Fibroblast of lung (primary cell): ENCODE measurements around the gene LIMK1. TPM values are rescaled to one million over a fixed set of nuclear protein-coding genes. Genes with fewer than 3 reads are reported as not detected.
"Not testable (repeated sequence)": the region's sequence is repeated elsewhere in the genome, so short reads cannot be mapped to it uniquely, and the experiment has no call there.

ENCODE experiments used
- DNase-seq, 2 donors: peaks; one replicate each; pipeline versions ENCODE4 v3.0.0 to v3.0.0-alpha.2; 2010; ENCODE audit warnings: low read depth in 2 of 2
- H2AFZ ChIP-seq: 2 replicates; pipeline ENCODE4 v1.5.1; 2012; ENCODE audit warnings: low read length, control low read depth, inconsistent platforms
- H3K27ac ChIP-seq: 2 replicates; pipeline ENCODE4 v1.5.1; 2011; ENCODE audit warnings: low read length, control low read depth; ENCODE audit not compliant: insufficient read depth
- H3K27me3 ChIP-seq: 2 replicates; pipeline ENCODE4 v1.5.1; 2011; ENCODE audit warnings: mild to moderate bottlenecking, low read length; ENCODE audit not compliant: control insufficient read depth, insufficient read depth
- H3K36me3 ChIP-seq: 2 replicates; pipeline ENCODE4 v1.5.1; 2011; ENCODE audit warnings: low read length; ENCODE audit not compliant: control insufficient read depth, insufficient read depth
- H3K4me1 ChIP-seq: 2 replicates; pipeline ENCODE4 v1.5.1; 2011; ENCODE audit warnings: low read length; ENCODE audit not compliant: control insufficient read depth, insufficient read depth; ENCODE audit errors: extremely low read depth
- H3K4me2 ChIP-seq: 2 replicates; pipeline ENCODE4 v1.5.1; 2011; ENCODE audit warnings: low read length, control low read depth; ENCODE audit not compliant: insufficient read depth; ENCODE audit errors: extremely low read depth
- H3K4me3 ChIP-seq, 4 experiments: fragments of 200-600 bp in 1 of 4; sonication (generic) in 1 of 4; replicated peaks in 1 of 4; 2 replicates each; pipeline ENCODE4 v1.5.1; 2011 to 2016; ENCODE audit warnings: low read length in 4 of 4, low read depth in 3 of 4, mild to moderate bottlenecking in 3 of 4, control low read depth in 2 of 4, inconsistent platforms in 1 of 4, mixed read lengths in 1 of 4; ENCODE audit not compliant: insufficient read depth in 1 of 4; ENCODE audit errors: control extremely low read depth in 1 of 4
- H3K79me2 ChIP-seq: 2 replicates; pipeline ENCODE4 v1.5.1; 2012; ENCODE audit warnings: mild to moderate bottlenecking, low read length, inconsistent platforms; ENCODE audit not compliant: control insufficient read depth, insufficient read depth
- H3K9ac ChIP-seq: 2 replicates; pipeline ENCODE4 v1.5.1; 2011; ENCODE audit warnings: mild to moderate bottlenecking, low read length, control low read depth; ENCODE audit not compliant: insufficient read depth
- H3K9me3 ChIP-seq: 2 replicates; pipeline ENCODE4 v1.5.1; 2012; ENCODE audit warnings: low read depth, low read length; ENCODE audit not compliant: control insufficient read depth, insufficient read depth
- H4K20me1 ChIP-seq: 2 replicates; pipeline ENCODE4 v1.5.1; 2011; ENCODE audit warnings: low read length; ENCODE audit not compliant: control insufficient read depth, insufficient read depth; ENCODE audit errors: extremely low read depth
- CTCF ChIP-seq, 2 donors: IDR thresholded peaks in 1 of 2; conservative IDR thresholded peaks in 1 of 2; 1 replicate in 1 of 2; 2 replicates in 1 of 2; pipeline ENCODE4 v1.5.1; 2011 to 2012; ENCODE audit warnings: low read length in 2 of 2, control low read depth in 1 of 2, inconsistent platforms in 1 of 2, low read depth in 1 of 2, mild to moderate bottlenecking in 1 of 2
- EZH2 ChIP-seq: IDR thresholded peaks from 2 replicates; pipeline ENCODE4 v1.5.1; 2012; ENCODE audit warnings: low read length, control low read depth, mild to moderate bottlenecking; ENCODE audit errors: missing control alignments
- polyA plus RNA-seq, 2 donors: library from polyadenylated mRNA; depleted of rRNA in 1 of 2; stranded (reverse) in 1 of 2; unstranded in 1 of 2; fragments of >200 nt; gene quantifications; 2 replicates each; pipeline ENCODE4 v1.2.1, GENCODE V29; 2011 to 2012; ENCODE audit warnings: missing spikeins in 1 of 2
- total RNA-seq: library from RNA; depleted of rRNA; stranded (reverse); fragments of >200 nt; gene quantifications from 2 replicates; pipeline ENCODE4 v1.2.1, GENCODE V29; 2014

LIMK1 gene
- total and polyA plus RNA-seq, 2 donors (not counting 1 experiment from before 2014, with no cell fraction given): 22.5 TPM

- H3K27ac ChIP-seq: no peak overlapping the region
- H3K79me2 ChIP-seq: no peaks in the 10 kb centered on the region
- no peak overlapping the region for H3K4me2 ChIP-seq
- no peaks in the 10 kb centered on the region for H3K9me3 ChIP-seq
- H3K27me3 ChIP-seq: no peaks in the 10 kb centered on the region
- no peaks in the 10 kb centered on the region for H4K20me1 ChIP-seq
- H3K9ac ChIP-seq: no peak overlapping the region
- TF ChIP-seq EZH2: no peak
- TF ChIP-seq CTCF (conservative IDR thresholded peaks at IDR 0.05 in 1 of 2, IDR thresholded peaks at IDR 0.05 in 1 of 2; ENCODE audit: low read depth in 1 of 2, low read length in 2 of 2): no peak
- H3K4me1 ChIP-seq: no peaks in the 10 kb centered on the region
- H3K36me3 ChIP-seq: peaks cover 14% of the 10 kb centered on the region
- H2AFZ ChIP-seq: no peak overlapping the region
- no peak overlapping the region for H3K4me3 ChIP-seq
- DNase-seq: no peak
These were observed 38.0 kb downstream of the LIMK1 start for GRCh38 chr7:74121401-74122249.

GRCh38 chr7:74123892-74124291, 40.3 kb downstream of the LIMK1 start:
- H3K4me2 ChIP-seq, H3K9me3 ChIP-seq: not testable (repeated sequence)

GRCh38 chr7:74126220-74126880, 42.7 kb downstream of the LIMK1 start:
- Histone ChIP-seq H3K4me3 (no peak overlapping the region), H3K27ac (no peak overlapping the region), H3K9ac (no peak overlapping the region), H3K4me1 (no peaks in the 10 kb centered on the region), H4K20me1 (no peaks in the 10 kb centered on the region), H3K4me2 (no peak overlapping the region), H3K9me3 (no peaks in the 10 kb centered on the region), H3K79me2 (no peaks in the 10 kb centered on the region), H3K27me3 (no peaks in the 10 kb centered on the region), H3K36me3 (peaks cover 3% of the 10 kb centered on the region), H2AFZ (no peak overlapping the region)
- no peak for DNase-seq
- no peak for TF ChIP-seq EZH2
- no peak for TF ChIP-seq CTCF (conservative IDR thresholded peaks at IDR 0.05 in 1 of 2, IDR thresholded peaks at IDR 0.05 in 1 of 2; ENCODE audit: low read depth in 1 of 2, low read length in 2 of 2)

More at GRCh38 chr7:74123892-74124291, 40.3 kb downstream of the LIMK1 start:
- DNase-seq, H3K9ac ChIP-seq, H3K27ac ChIP-seq, H3K27me3 ChIP-seq, H3K4me1 ChIP-seq, H4K20me1 ChIP-seq, H3K79me2 ChIP-seq, H3K4me3 ChIP-seq, H2AFZ ChIP-seq: not testable (repeated sequence)
- H3K36me3 ChIP-seq: peaks cover 14% of the 10 kb centered on the region
